ENCODE measurements around the gene ASPSCR1.

DNA sequence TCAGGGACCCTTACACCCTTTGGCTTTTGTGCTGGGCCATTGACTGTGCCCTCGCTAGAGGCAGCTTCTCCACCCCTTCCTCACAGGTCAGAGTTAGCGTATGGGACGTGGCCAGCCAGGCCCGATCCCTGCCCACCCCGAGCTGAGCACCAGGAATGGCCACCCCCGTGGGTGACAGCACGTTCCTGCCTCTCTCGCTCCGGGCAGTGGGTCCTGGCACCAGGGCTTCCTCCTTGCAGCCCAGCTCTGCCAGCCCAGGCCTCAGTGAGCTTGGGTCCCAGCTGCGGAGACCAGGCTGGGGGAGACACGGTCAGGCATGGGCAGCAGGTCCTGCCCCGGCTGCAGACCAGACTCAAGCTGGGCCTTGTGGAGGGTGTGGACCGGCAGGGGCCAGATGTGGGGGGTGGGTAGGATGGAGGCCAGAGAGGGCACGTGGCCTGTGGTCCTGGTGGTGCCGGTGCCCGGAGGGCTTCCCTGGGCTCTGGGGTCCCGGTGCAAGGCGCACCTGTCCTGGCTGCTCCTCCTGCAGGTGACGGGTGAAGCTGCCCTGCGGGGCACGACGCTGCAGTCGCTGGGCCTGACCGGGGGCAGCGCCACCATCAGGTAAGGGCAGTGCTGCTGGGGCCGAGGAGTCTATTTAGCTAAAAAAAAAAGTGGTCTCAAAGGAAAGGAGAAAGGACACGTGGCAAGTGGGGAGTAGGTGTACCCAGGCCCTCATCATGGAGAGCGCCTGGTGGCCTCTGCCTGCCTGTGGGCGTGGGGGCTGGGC lies 18.2 kb downstream of the ASPSCR1 start:
- TF ChIP-seq, protein P1, sequence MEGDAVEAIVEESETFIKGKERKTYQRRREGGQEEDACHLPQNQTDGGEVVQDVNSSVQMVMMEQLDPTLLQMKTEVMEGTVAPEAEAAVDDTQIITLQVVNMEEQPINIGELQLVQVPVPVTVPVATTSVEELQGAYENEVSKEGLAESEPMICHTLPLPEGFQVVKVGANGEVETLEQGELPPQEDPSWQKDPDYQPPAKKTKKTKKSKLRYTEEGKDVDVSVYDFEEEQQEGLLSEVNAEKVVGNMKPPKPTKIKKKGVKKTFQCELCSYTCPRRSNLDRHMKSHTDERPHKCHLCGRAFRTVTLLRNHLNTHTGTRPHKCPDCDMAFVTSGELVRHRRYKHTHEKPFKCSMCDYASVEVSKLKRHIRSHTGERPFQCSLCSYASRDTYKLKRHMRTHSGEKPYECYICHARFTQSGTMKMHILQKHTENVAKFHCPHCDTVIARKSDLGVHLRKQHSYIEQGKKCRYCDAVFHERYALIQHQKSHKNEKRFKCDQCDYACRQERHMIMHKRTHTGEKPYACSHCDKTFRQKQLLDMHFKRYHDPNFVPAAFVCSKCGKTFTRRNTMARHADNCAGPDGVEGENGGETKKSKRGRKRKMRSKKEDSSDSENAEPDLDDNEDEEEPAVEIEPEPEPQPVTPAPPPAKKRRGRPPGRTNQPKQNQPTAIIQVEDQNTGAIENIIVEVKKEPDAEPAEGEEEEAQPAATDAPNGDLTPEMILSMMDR (conservative IDR thresholded peaks at IDR 0.05; ENCODE audit: low read depth, low read length): no peak
- TF ChIP-seq FOS (IDR thresholded peaks at IDR 0.05; ENCODE audit: low read depth, low read length) (no peak), CEBPB (IDR thresholded peaks at IDR 0.05; ENCODE audit: low read depth, low read length) (no peak), RFX5 (IDR thresholded peaks at IDR 0.05; ENCODE audit: low read depth, low read length) (no peak), RCOR1 (IDR thresholded peaks at IDR 0.05; ENCODE audit: insufficient replicate concordance, low read length) (no peak), POLR2A (IDR thresholded peaks at IDR 0.05; ENCODE audit: low read depth, low read length) (no peak)
- TF ChIP-seq, protein P2, sequence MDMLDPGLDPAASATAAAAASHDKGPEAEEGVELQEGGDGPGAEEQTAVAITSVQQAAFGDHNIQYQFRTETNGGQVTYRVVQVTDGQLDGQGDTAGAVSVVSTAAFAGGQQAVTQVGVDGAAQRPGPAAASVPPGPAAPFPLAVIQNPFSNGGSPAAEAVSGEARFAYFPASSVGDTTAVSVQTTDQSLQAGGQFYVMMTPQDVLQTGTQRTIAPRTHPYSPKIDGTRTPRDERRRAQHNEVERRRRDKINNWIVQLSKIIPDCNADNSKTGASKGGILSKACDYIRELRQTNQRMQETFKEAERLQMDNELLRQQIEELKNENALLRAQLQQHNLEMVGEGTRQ (IDR thresholded peaks at IDR 0.05; ENCODE audit: low read depth, low read length): no peak
